OCI-LY1 (cell line): ENCODE measurements around the gene FOXC1.

ENCODE experiments used
- H2AFZ ChIP-seq: fragments of 200-600 bp; sonication (generic), shearing (Covaris generic); 2 replicates; pipeline ENCODE4 v1.6.0; 2014; ENCODE audit warnings: antibody characterized with exemption, mild to moderate bottlenecking, low read length
- H3F3A ChIP-seq: fragments of 200-600 bp; sonication (generic), shearing (Covaris generic); 2 replicates; pipeline ENCODE4 v1.6.0; 2014; ENCODE audit warnings: mild to moderate bottlenecking, antibody characterized with exemption, low read length, moderate library complexity; ENCODE audit not compliant: insufficient read depth
- H3K27ac ChIP-seq: fragments of 200-600 bp; sonication (generic); 2 replicates; pipeline ENCODE4 v1.5.1; 2014; ENCODE audit warnings: low read length, mixed run types, mild to moderate bottlenecking, low read depth; ENCODE audit not compliant: poor library complexity, severe bottlenecking
- H3K27me3 ChIP-seq: fragments of 200-600 bp; sonication (generic); 2 replicates; pipeline ENCODE4 v1.6.0; 2014; ENCODE audit warnings: antibody characterized with exemption, mild to moderate bottlenecking, low read length, moderate library complexity; ENCODE audit not compliant: insufficient read depth
- H3K36me3 ChIP-seq: fragments of 200-600 bp; sonication (generic); 2 replicates; pipeline ENCODE4 v1.6.1; 2014; ENCODE audit warnings: mild to moderate bottlenecking, antibody characterized with exemption, low read length, moderate library complexity, mixed read lengths; ENCODE audit not compliant: insufficient read depth
- H3K4me1 ChIP-seq: fragments of 200-600 bp; sonication (generic); 2 replicates; pipeline ENCODE4 v1.5.1; 2014; ENCODE audit warnings: mild to moderate bottlenecking, low read length, moderate library complexity; ENCODE audit not compliant: insufficient read depth, severe bottlenecking
- H3K4me2 ChIP-seq: fragments of 200-600 bp; sonication (generic), shearing (Covaris generic); 2 replicates; pipeline ENCODE4 v1.6.1; 2014; ENCODE audit warnings: low read length
- H3K4me3 ChIP-seq: fragments of 200-600 bp; sonication (generic); 2 replicates; pipeline ENCODE4 v1.5.1; 2014; ENCODE audit warnings: low read length, low read depth, mild to moderate bottlenecking, mixed read lengths; ENCODE audit not compliant: poor library complexity, severe bottlenecking
- H3K79me2 ChIP-seq: fragments of 200-600 bp; shearing (Covaris generic); 2 replicates; pipeline ENCODE4 v1.6.1; 2016; ENCODE audit warnings: mixed run types, low read length, mixed read lengths; ENCODE audit not compliant: insufficient read depth
- H3K9ac ChIP-seq: fragments of 200-600 bp; sonication (generic), shearing (Covaris generic); 2 replicates; pipeline ENCODE4 v1.6.1; 2014; ENCODE audit warnings: mild to moderate bottlenecking, low read length, mixed read lengths
- H3K9me2 ChIP-seq: fragments of 200-600 bp; sonication (generic), shearing (Covaris generic); 2 replicates; pipeline ENCODE4 v1.6.1; 2014; ENCODE audit warnings: low read depth, mild to moderate bottlenecking, low read length, mixed read lengths
- H3K9me3 ChIP-seq: fragments of 200-600 bp; shearing (Covaris generic); 2 replicates; pipeline ENCODE4 v1.6.1; 2014; ENCODE audit warnings: low read length, mixed read lengths
- H4K20me1 ChIP-seq: fragments of 200-600 bp; sonication (generic), shearing (Covaris generic); 2 replicates; pipeline ENCODE4 v1.6.0; 2016; ENCODE audit warnings: mild to moderate bottlenecking, low read length; ENCODE audit not compliant: insufficient read depth
- EZH2 ChIP-seq: fragments of 200-600 bp; sonication (generic), shearing (Covaris generic); IDR thresholded peaks from 2 replicates; pipeline ENCODE4 v1.8.0; 2017; ENCODE audit warnings: borderline replicate concordance, mixed run types, mild to moderate bottlenecking, antibody characterized with exemption, low read length, moderate library complexity, mixed read lengths
- TF ChIP-seq, protein P1 (sequence below): fragments of 200-600 bp; sonication (generic), shearing (Covaris generic); IDR thresholded peaks from 2 replicates; pipeline ENCODE4 v1.5.1; 2017; ENCODE audit warnings: mild to moderate bottlenecking, antibody characterized with exemption, low read length, moderate library complexity, mixed read lengths

The FOXC1 gene

DNA sequence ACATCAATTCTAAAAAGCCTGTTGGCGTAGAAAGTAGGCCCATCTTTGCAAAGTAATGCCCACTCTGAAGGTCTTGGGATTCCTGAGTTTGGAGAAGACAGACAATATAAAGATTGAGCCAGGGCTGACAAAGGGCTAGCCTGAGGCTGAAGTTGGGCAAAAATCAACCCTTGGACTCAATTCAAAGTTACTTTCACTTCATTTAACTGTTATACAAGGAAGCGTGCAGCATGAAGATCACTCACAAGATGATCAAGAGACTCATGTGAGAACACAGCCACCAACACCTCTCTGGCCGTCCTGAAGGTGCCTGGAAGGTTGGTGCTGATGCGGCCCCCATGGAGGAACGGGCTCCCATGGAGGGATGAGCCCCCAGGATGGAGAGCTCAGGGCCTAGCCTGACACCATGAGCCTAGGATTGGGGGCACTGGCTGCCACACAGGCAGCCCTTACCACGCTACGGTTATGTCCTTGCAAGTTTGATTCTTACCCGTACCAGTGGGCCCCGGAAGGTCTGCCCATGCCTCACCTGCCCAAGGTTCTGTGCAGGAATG lies 26.6 kb downstream of the FOXC1 start:
- no peak overlapping the region for H2AFZ ChIP-seq
- H3K4me3 ChIP-seq, result no peak overlapping the region
- H3K79me2 ChIP-seq, result no peaks in the 10 kb centered on the region
- H3K36me3 ChIP-seq, result peaks cover 6% of the 10 kb centered on the region; the same call in 1 of the 2 replicates
- no peaks in the 10 kb centered on the region for H3K27me3 ChIP-seq
- no peak overlapping the region for H3K9ac ChIP-seq
- H3K9me2 ChIP-seq, result no peaks in the 10 kb centered on the region
- H3K4me1 ChIP-seq, result peaks cover 18% of the 10 kb centered on the region
- no peaks in the 10 kb centered on the region for H4K20me1 ChIP-seq
- no peaks in the 10 kb centered on the region for H3F3A ChIP-seq
- peak overlapping the region; percentile 73 for H3K27ac ChIP-seq
- no peaks in the 10 kb centered on the region for H3K9me3 ChIP-seq
- H3K4me2 ChIP-seq, result no peak overlapping the region
- no peak for TF ChIP-seq EZH2

- Histone ChIP-seq H3K4me3 (no peak overlapping the region), H3K9me3 (no peaks in the 10 kb centered on the region), H3K27ac (peak overlapping the region; percentile 73), H4K20me1 (no peaks in the 10 kb centered on the region), H3K4me1 (peaks cover 18% of the 10 kb centered on the region), H3K27me3 (no peaks in the 10 kb centered on the region), H3K9ac (no peak overlapping the region; the same call in 1 of the 2 replicates), H3K36me3 (peaks cover 6% of the 10 kb centered on the region; the same call in 1 of the 2 replicates), H3K79me2 (no peaks in the 10 kb centered on the region), H3F3A (no peaks in the 10 kb centered on the region), H2AFZ (no peak overlapping the region), H3K9me2 (no peaks in the 10 kb centered on the region), H3K4me2 (peak overlapping the region; percentile 30; the same call in 1 of the 2 replicates)
- TF ChIP-seq EZH2, result no peak
- TF ChIP-seq, protein P1, sequence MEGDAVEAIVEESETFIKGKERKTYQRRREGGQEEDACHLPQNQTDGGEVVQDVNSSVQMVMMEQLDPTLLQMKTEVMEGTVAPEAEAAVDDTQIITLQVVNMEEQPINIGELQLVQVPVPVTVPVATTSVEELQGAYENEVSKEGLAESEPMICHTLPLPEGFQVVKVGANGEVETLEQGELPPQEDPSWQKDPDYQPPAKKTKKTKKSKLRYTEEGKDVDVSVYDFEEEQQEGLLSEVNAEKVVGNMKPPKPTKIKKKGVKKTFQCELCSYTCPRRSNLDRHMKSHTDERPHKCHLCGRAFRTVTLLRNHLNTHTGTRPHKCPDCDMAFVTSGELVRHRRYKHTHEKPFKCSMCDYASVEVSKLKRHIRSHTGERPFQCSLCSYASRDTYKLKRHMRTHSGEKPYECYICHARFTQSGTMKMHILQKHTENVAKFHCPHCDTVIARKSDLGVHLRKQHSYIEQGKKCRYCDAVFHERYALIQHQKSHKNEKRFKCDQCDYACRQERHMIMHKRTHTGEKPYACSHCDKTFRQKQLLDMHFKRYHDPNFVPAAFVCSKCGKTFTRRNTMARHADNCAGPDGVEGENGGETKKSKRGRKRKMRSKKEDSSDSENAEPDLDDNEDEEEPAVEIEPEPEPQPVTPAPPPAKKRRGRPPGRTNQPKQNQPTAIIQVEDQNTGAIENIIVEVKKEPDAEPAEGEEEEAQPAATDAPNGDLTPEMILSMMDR, result no peak
Observed at GRCh38 chr6:1636971-1637871, 27.5 kb downstream of the FOXC1 start.

DNA sequence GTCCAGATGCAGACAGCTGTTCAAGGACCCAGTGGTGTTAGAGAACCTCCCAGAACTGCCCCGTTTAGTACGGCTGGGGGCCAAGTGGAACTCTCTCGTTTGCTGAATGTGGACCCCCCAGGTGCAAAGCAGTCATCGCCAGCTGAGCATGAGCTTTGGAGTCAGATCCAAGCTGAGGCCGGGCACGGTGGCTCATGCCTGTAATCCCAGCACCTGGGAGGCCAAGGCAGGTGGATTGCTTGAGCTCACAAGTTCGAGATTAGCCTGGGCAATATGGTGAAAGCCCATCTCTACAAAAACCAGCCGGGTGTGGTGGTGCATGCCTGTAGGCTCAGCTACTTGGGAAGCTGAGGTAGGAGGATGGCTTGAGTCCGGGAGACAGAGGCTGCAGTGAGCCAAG lies 29.7 kb downstream of the FOXC1 start:
- Histone ChIP-seq H3F3A (no peaks in the 10 kb centered on the region), H2AFZ (no peak overlapping the region), H3K9me3 (no peaks in the 10 kb centered on the region), H3K79me2 (no peaks in the 10 kb centered on the region), H4K20me1 (no peaks in the 10 kb centered on the region), H3K4me2 (no peak overlapping the region), H3K27ac (no peak overlapping the region), H3K4me1 (peaks cover 18% of the 10 kb centered on the region), H3K27me3 (no peaks in the 10 kb centered on the region), H3K9me2 (no peaks in the 10 kb centered on the region), H3K36me3 (peaks cover 6% of the 10 kb centered on the region; the same call in 1 of the 2 replicates), H3K4me3 (no peak overlapping the region), H3K9ac (no peak overlapping the region)
- TF ChIP-seq, protein P1, result no peak
- no peak for TF ChIP-seq EZH2
